Stimulated activated CD8-positive, alpha-beta memory T cell treated with anti-CD3 and anti-CD28 coated beads, Interleukin-12 subunit alpha, Interleukin-12 subunit beta, amount 100 ng/mL, for 4 hours (primary cell): ENCODE measurements around the gene CRACDL.
"Not testable (repeated sequence)": the region's sequence is repeated elsewhere in the genome, so short reads cannot be mapped to it uniquely, and the experiment has no call there.

Source experiments
- DNase-seq: peaks from one replicate; pipeline ENCODE4 v3.0.0-alpha.2; 2020; ENCODE audit warnings: low read depth

Gene CRACDL

DNA sequence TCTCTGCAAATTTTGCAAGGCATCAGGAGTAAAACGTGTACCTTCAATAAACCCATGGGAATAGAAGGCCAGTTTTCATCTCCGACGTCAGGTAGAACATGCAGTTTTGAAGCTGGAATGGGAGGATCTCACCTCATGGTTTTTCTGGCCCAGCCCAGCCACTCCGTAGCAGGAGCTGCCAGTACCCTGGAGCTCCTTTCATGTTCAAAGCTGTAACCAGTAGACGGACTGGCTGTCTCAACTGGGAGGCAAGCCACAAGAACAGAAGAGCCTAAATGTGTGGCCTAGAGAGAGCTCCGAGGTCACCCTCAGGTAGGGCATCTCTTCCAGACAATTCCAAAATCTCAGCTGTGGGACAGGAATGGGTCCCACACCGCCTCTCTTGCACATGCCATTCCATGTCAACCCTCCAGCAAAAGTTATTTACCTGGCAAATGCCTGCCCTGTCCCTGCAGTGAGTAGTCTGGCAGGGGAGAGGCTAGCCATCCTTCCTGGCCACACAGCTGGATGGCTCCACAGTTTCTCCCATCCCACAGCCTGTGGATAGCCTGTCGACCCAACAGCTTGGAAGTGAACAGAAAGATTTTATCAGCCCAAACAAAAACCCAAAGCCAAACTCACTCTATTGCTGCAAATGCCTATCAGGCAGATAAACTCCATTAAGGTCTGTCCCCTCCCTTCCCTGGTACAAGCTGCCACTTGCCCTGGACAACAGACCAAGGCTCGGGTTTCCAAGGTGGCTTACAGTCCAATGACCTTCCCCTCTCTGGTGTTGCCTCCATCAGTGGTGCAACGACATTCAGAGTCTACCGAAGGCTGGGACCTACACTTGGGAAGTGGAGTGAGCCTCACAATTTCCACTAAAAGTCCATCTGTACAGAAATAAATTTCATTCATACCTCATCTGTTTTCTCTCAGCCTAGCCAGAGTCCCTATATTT lies 27.8 kb downstream of the CRACDL start:
- no peak for DNase-seq

DNA sequence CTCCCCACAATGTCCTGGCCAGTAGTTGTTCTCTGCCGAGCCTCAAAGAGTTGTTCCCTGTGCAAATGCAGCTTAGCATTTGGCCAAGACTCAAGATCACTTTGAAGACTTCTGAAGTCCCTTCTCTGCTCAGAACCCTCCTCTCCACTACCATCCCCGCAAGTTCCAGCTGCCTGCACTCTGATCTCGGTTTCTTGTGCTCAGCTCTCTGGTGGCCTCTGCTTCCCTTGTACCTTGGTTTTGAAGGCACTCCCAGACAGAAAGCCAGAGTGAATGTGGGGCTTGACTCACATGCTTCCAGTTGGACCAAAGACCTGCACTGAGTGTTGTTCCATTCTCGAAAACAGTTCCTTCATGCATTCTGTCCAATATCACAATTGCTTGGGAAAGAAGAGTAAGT lies 28.6 kb downstream of the CRACDL start:
- DNase-seq: no peak

DNA sequence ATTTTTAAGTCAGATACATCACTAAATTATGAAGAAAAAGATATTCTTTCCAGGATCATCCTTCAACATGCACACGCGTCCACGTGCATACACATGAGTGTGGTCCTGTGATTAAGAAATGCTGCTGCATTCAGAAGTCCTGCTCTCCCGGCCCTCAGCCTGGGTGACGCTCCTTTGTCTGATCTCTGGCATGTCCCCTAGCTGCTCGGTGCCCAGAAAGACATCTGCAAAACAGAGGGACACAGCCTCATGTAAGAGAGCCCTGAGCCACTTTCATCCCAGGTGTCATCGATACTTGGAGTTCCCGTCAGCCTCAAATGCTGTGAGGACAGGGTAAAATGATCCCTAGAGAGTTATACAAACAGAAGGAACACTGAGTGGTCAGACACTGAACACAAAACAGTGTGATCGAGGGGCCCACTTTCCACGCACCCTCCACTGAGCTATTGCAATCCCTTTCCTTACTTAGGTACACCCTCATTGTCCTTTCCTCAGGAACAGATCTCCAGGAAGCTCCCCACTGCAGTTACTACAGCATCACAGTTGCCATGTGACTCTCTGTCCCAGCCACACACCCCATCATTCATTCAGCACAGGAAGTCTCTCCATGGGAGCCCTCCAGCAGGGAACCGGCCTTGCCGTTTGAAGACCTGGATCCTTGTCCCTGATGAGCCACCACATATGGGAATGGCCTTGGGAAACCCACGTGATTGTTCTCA lies 32.1 kb downstream of the CRACDL start:
- no peak for DNase-seq

DNA sequence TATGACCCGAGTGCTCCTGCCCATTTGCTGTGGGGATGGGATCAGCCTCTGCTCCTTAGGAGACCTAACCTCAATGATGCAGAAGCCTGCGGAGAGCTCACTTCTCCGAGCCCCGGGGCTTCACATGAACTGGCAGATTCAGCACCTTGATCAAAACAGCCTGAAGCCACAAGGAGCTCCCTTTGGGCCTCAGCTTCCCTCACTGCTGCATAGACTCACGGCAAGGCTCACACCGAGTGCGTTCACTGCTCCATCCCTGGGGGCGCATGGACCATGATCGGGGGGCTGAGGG lies 33.0 kb downstream of the CRACDL start:
- DNase-seq: no peak

DNA sequence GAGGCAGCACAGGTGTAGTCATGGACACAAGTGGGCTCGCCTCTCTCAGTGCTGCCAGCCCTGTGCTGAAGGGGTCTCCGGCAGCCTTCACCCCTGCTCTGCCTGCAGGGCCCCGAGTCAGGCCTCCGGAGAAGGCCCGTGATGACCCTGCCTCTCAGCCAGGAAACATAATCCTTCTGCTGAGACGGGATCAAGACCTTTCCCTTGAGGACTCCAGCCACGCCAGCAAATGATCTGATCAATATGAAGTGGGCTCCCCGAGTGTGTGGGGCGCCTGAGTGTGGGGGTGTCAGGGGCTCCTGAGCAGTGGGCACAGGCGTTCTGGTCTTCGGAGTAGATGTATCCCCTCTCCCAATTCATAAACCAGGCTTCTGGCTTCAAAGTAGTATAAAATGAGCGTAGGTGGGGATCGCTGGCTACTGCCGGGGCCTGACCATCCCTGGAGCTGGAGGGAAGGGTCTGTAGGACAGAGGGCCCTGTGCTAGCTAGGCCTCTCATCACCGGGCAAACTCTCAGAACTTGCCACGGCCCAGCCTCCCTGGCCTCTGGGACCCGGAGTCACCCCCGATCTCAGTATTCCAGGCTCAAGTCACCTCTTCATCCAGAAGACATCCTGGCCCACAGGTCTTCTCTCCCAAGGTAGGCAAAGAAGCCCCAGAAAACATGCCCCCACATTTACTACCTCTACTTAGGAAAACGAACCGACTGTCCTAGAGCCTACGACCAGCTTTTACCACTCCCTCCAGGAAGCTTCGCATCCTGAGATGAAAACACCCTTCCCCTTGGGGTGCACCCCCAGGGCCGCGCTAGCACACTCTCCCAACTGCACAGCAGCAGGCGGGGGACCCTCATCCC lies 33.6 kb downstream of the CRACDL start:
- no peak for DNase-seq

DNA sequence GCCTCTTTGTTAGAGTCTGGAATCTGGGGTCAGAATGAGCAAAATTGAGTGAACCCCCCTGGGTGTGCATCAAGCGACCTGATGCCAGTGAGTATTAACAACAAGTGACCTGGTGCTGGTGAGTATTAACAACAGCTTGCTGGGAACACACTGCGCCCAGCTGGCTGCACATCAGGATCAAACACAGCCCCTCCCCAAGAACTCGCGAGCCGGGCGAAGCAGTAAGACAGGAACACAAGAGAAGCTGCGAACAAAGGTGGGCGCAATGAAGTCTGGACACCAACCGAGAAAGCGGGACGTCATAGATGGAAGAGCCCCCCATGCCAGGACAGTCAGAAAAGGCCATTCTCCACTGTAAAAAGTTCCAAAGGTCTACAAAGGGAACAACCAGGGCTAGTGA lies 34.3 kb downstream of the CRACDL start:
- DNase-seq: no peak

DNA sequence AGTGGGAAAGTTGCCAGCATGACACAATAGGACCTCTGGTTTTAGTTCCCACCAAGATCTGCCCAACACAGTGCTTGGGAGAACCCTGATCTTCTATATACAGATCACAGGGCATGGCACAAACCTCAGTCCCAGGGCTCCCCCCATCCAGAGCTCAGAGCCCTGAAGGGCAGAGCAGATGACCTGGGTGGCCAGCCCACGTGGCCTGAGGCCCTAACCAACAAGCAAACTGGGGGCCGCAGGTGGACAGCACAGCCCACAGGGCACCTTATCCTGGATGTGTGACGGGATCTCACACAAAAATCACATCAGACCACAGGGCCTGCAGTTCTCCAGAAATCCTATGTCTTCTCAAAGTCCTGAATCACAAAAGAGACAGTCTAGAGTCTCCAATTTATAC lies 34.7 kb downstream of the CRACDL start:
- no peak for DNase-seq

DNA sequence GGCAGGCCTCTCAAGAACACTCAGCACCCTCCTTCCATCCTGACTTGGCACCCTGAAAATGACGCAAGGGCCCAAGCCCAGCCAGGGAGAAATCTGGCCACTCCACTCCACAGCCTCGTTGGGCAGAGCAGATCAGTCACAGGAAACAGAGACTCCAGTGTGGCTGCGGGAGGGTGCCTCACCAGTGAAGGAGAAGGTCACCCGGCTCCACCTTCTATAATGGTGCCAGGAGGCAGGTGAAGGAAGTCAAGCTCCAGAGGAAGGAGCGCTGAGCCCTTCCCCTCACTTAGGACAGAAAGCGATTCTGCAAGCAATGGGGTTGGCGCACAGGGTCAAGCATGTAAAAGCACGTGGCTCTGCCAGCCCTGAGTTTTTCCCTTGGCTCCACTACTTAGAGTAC lies 35.3 kb downstream of the CRACDL start:
- no peak for DNase-seq

DNA sequence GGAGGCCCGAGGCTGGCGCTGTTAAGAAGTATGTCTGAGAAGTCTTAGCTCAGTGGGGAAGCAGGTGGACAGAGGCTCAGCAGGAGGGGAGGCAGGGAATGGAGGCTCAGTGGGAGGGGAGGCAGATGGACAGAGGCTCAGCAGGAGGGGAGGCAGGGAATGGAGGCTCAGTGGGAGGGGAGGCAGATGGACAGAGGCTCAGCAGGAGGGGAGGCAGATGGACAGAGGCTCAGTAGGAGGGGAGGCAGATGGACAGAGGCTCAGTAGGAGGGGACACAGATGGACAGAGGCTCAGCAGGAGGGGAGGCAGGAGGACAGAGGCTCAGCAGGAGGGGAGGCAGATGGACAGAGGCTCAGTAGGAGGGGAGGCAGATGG lies 36.3 kb downstream of the CRACDL start:
- not testable (repeated sequence) for DNase-seq

DNA sequence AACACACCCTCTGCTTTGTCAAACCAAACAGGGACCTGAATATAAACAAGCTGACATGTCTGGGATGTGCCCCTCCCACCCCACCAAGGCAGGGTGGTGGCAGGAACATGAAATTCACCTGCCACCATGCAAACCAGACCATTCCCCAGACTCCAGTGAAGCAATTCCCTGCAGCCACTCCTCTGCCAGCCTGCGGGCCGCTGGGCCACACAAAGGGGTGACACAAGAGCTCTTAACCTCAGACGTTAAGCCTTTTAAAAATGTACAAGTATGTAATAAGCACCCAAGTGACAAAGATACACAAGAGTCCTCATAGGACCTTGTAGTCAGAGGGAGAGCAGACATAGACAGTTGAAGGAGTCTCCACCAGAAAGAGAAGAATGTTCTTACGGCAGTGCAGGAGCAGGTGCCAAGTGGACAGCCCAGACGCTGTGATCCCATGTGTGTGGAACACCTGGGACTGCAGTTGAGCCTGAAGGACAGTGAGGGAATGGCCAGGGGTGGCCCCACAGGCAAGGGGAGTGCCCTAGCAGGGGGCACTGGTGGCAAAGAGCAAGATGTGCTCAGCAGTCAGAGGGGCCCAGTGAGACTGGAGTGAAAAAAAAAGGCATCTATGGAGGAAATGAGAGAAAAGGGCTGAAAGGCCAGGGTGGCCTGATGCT lies 36.9 kb downstream of the CRACDL start:
- no peak for DNase-seq

DNA sequence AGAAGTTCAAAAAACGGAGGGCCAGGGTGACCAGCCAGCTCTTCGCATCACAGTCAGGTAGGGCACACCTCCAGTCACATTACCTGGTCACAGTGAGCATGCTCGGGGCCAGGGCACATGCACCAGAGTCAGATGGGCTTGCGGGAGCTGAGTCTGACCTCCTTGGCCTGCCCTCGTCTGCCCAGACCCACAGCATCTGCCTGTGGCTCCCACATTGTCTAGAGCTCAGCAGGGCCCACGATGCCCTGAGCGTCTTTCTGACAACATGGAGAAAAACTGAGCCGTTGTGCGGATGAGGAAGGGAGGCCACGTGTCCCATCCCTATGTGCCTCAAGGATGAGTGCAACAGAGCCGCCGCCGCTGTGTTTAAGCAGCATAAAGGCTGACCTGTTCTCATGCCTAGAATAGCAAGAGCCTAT lies 37.6 kb downstream of the CRACDL start:
- no peak for DNase-seq

DNA sequence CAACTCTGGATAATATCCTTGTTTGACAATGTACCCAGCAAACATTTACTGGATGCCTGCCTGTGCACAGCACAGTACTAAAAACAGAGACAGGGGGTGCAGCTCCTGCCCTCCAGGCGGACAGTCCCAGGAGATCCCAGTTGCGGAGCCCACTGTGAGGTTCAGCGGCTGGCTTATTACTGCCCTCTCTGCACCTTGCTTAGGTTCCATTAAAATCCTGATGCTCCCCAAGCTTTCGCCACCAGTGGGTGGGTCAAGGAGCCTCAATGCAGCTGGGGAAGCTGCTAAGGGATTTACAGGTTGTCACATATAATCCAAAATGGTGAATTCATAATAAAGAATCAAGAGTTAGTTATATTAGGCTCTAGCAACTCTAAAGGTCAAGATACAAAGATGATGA lies 38.3 kb downstream of the CRACDL start:
- no peak for DNase-seq

DNA sequence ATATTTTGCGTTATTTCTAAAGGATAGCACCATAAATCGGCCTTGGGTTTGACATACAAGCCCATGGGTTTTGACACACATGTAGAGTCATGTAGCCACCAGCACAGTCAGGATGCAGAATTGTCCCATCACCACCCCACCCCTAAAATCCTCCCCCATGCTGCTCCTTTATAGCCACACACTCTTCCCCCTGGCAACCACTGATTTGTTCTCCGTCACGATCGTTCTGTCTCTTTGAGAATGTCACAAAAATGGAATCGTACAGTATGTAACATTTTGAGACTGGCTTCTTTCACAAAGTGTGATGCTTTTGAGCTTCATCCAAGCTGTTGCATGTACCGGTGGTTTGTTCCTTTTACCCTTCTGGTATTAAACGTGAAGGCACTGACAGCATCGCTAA lies 39.1 kb downstream of the CRACDL start:
- DNase-seq: no peak

DNA sequence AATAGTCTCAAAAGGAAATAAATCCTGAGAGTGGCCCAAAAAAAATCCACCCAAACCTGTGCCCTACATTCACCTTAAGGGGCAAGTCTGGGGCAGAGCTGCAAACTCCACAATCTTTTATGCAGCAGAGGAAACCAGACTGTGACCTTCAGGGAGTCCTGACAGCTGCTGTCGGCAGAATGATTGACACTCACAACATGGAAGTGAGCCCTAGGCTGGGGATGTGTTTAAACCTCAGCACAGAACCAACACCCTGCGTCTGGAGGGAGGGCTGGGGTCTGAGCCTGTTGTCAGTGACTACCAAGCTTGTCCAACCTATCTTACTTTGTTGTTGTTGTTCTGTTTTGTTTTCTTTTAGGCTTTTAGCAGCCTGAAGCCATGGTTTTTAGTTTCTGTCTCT lies 39.6 kb downstream of the CRACDL start:
- DNase-seq: no peak

DNA sequence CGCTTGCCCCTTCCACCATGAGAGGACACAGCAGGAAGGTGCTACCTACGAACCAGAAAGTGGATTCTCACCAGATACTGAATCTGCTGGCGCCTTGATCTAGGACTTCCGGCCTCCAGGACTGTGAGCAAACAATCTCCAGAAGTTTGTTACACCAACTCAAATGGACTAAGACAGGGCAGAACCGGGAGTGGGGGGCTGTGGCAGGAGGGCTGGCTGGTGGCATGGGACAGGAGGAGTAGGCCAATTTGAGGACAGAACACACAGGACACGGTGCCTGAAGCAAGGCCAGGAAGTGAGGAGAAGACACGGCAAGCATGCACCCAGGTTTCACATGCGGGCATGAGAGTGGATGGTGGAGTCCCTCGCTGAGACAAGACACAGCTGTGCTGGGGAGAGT lies 40.1 kb downstream of the CRACDL start:
- DNase-seq: no peak

DNA sequence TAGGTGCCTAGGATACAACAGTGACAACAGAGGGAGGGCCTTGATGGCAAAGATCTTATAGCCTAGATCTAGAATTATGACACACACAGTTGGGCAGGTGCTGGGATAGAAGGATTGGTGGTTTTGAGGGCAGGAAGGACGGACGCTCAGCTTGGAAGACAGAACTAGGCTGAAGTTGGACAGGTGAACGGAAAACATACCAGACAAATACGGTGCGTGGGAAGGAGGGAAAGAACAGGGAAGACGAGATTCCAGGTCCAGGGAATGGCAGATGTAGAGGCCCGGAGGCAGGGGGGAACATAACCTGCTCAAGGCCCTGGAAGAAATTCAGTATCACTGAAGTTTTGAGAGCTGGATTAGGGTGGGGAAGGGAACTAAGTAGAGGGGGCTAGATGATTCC lies 40.8 kb downstream of the CRACDL start:
- no peak for DNase-seq

DNA sequence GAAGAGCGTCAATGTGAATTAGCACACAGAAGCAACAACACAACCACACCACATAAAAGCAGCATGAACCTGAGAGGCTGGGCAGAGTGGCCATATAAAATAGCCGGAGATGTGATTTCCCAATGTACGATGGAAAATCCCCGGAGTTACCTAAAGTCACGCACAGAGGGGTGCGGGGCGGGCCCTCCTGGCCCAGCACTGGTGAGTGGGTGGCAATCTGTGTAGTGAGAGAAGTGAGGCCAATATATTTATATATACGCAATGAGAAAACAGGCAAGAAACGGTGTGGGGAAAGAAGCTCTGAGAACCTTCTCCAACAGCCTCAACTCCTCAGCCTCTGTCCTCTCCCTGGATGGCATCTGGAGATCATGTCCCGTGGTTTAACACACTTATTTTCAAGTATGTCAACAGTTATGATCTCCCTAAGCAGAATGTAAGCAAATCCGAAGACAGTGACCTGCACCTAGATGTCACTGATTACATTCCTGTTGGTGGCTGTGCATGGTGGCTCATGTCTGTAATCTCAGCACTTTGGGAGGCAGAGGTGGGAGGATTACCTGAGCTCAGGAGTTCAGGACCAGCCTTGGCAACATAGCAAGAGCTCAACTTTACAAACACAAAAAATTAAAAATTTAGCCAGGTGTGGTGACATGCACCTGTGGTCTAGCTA lies 41.6 kb downstream of the CRACDL start:
- no peak for DNase-seq

DNA sequence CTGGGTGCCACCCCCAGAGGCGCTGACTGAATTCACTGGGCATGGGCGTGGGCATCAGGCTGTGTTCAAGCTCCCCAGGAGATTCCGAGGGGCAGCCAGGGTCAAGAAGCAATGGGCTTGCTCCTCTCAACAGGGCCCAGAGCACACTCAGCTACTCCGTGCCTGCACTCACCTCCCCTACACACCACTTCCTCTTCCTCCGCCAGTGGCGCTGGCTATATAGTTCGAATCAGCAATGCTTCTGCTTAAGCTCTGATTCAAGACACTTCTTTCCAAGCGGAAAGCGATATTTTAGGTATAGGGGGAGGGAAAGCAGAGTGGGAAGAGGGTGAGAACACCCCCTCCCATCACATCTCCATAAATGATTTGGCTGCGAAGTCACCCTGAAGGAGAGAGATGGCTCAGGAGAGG lies 42.1 kb downstream of the CRACDL start:
- DNase-seq: no peak

DNA sequence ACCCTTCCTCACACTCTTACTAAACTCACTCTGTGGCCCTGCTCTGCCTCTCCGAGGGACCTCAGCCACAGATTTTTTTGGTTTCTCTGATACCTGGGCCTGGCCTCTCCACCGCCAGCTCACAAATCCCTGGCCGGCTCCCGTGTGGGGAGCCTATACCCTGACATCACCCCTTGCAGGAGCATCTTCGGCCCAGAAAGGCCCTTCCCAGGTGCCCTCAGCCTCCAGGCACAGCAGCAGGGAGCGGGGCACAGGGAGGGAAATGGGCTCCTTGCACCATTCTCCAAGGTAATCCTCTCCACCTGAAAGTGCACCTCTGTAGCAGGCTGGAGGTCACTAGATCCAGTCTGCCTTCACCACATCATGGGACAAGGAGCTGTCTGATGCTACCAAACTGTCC lies 43.2 kb downstream of the CRACDL start:
- DNase-seq: no peak

DNA sequence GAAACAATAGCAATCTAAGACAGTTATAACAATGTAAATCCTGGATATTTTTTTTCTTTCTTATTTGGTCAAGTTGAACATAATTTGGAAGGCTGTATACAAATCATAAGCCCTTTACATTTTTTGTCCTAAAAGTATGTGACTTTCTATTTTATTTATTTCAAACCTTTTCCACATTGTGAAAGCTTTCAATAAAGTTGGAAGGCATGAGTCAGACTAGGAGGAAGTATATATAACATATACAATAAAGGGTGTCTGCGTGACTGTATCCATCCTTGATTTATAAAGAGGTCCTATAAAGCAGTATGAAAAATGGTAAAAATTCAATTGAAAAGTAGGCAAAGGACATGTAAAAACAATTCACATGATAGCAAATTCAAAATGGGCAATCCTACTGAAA lies 44.4 kb downstream of the CRACDL start:
- no peak for DNase-seq

DNA sequence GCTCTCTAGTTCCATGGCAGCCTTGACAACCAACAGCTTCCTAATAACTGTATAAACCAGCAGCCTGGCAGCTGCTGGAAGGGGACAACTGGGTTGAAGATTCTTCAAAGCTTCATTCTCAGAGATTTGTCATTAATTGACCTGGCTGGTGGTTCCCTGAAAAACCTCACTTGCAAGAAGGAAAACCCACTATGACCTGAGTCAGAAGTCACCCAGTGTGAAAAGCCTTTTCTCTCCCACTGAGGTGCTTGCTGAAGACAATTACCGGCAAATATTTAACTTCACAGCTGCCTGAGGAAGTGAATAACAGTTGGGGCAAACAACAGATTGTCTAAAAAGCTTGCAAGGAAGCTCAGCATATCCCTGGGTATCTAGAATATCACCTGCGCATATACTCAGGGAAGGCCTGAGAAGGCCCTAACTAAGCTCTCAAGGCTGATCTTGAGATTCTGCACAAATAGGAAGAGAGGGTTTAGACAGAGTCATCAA lies 49.9 kb downstream of the CRACDL start:
- DNase-seq: no peak

DNA sequence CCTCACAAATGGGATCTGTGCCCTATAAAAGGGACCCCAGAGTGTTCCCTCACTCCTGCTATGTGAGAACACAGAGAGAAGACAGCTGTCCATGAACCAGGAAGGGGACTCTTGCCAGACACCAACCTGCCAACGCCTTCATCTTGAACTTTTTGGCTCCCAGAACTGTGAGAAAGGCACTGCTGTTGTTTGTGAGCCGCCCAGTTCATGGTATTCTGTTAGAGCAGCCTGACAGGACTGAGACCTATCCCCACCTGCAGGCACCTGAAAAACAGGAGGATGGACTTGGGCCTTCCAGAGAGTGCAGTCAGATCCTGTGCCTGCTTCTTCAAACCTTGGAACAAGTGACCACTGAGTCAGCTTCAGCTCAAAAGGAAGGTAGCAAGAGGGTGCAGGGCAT lies 51.4 kb downstream of the CRACDL start:
- DNase-seq: no peak
